GM12874 (cell line): ENCODE results near the gene SLC25A13.

Experiments
- TF ChIP-seq, protein P1 (sequence below): IDR thresholded peaks from 2 replicates; pipeline ENCODE4 v1.5.1; 2011; ENCODE audit warnings: low read depth, mild to moderate bottlenecking, control low read depth, low read length, moderate library complexity; ENCODE audit not compliant: insufficient read depth

Gene SLC25A13

DNA sequence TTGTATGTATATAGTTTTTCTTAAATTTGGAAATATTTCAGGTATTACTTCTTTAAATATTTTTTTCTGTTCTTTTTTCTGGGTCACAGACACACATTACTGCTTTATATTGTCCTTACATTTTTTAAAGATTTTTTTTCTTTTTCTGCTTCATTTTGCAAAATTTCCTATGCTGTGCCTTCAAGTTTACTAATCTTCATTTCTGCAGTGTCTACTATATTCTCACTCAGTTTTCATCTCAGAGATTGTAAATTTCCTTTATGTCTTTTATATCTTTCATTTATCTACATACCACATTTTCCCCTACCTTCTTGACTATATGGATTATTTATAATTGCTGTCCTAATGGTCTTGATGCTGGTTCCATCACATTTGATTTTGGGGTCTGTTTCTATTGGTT lies 210.5 kb downstream of the SLC25A13 start:
- TF ChIP-seq, protein P1, sequence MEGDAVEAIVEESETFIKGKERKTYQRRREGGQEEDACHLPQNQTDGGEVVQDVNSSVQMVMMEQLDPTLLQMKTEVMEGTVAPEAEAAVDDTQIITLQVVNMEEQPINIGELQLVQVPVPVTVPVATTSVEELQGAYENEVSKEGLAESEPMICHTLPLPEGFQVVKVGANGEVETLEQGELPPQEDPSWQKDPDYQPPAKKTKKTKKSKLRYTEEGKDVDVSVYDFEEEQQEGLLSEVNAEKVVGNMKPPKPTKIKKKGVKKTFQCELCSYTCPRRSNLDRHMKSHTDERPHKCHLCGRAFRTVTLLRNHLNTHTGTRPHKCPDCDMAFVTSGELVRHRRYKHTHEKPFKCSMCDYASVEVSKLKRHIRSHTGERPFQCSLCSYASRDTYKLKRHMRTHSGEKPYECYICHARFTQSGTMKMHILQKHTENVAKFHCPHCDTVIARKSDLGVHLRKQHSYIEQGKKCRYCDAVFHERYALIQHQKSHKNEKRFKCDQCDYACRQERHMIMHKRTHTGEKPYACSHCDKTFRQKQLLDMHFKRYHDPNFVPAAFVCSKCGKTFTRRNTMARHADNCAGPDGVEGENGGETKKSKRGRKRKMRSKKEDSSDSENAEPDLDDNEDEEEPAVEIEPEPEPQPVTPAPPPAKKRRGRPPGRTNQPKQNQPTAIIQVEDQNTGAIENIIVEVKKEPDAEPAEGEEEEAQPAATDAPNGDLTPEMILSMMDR, result no peak

DNA sequence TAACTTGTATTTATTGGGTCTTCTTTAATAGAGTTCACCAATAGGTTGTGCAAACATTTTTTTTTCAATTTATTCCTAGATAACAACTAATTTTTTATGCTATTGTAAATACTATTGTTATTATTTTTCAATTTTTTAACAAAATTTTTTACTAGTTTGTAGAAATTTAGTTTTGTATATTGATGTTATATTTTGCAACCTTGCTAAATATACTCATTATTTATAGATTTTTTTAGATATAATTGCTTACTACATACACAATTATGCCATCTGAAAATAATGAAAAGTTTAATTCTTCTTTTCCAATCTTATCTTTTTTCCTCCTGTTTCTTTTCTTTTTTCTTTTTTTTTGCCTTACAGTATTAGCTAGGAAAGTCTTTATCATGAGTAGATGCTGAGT lies 216.9 kb downstream of the SLC25A13 start:
- TF ChIP-seq, protein P1, result no peak

DNA sequence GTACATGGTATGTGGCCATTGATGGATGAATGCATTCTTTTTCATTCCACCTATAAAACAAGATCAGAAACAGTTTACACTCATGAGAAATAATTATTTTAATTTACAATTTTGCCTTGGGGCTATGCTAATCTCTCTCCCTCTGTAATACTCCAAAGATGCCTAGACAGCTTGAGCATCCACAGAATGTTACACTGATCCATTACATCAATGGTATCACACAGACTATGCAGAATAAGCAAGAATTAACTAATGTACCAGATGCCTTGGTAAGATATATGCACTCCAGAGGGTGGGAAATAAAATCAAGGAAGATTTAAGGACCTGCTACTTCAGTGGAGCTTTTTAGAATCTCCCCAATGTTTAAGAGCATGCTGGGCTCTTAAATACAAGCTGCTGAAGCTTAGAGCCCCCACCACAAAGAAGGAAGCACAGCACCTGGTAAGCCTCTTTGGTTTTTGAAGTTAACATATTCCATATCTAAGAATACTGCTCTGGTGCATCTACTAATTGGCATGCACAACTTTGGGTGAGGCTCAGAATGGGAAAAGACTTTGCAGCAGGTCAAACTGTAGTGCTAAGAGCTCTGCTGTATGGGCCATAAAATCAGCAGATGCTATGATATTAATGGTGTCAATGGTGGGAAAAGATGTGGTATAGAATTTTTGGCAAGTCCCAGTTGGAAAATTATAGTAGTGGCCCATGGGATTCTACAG lies 219.6 kb downstream of the SLC25A13 start:
- TF ChIP-seq, protein P1, result no peak

DNA sequence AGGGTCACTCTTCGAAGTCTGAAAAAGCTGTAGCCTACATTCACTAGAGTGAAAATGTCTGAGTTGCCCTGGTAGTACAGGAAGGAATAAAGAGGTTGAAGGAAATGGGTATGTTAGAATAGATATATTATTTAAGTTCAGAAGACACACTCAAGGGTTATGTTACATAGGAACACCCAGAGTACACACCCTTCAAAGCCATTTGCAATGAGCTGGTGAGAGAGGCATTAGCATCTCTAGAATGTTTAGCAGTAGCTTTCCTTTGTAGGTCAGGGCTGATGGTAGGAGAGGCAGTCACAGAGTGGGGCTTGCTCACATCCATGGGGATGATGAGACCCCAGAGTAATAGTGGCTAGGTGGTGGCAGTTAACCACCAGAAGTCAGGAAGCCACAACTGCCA lies 221.2 kb downstream of the SLC25A13 start:
- TF ChIP-seq, protein P1, result no peak

DNA sequence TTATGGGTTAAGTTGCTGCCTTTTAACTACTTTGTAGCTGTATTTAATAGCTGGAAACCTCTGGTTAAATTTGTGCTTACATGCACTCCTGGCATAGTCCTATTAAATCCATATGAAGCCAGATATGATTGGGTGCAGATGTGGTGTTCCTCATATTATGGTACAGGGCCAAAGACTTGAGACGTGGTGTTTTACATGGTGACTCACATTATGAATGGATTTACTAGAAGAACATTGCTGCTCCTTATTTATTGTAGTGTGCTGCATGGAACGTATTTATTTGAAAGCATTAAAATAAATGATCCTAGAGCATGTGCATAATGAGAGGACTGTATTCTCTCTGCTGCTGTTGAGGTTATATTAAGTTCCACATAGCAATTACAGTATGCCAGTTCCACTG lies 224.1 kb downstream of the SLC25A13 start:
- TF ChIP-seq, protein P1, result no peak

DNA sequence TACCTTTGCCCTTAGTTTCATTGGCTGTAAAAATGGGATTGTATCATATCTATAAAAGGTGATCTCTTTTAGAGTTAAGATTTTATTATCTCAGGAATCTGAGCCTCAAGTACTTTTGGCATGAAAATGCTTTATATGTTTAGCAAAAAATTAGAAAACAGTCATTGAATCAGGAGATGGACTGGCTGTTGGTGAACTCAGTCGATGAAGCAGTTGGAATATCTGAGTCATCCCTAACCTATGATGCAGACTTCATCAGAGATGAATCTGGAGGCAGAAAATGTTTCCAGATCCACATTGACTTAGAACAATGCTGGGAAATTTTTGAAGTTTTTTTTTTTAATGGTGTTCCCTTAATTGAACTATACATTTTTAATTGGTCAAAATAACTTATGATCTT lies 228.5 kb downstream of the SLC25A13 start:
- TF ChIP-seq, protein P1, result no peak

DNA sequence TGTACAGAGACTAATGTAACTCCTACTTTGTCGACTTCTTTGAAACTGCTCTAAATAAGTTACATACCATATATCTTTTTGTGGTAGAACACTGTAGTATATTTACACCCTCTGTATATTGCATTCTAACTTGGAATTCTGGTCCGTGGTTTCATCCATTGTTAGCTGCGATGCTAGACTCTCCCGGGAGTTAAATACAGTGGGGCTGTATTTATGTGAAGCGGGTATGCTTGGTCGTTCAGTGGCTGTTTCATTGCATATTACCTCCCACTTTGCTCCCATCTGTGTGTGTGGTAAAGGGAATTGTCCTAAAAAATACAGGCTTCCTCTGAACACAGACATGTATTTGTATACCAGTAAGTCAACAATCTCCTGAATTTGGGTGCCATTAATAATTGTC lies 231.1 kb downstream of the SLC25A13 start:
- TF ChIP-seq, protein P1, result no peak
